Measurements from ENCODE around the gene EMB.
"Not testable (repeated sequence)": the region's sequence is repeated elsewhere in the genome, so short reads cannot be mapped to it uniquely, and the experiment has no call there.

EMB gene

GRCh38 chr5:50421184-50421950 is 19.7 kb downstream of the EMB start:
- DNase-seq = not testable (repeated sequence)

GRCh38 chr5:50420343-50420935 is 20.6 kb downstream of the EMB start:
- DNase-seq = no peak

DNA sequence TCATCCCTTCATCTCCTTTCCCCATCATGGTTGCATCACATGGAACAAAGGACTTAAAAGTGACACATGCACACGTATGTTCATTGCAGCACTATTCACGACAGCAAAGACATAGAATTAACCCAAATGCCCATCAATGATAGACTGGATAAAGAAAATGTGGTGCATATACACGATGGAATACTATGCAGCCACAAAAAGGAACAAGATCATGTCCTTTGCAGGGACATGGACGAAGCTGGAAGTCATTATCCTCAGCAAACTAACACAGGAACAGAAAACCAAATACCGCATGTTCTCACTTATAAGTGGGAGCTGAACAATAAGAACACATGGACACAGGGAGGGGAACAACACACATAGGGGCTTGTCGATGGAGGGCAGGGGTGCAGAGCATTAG is 21.4 kb downstream of the EMB start:
- DNase-seq = not testable (repeated sequence)

- not testable (repeated sequence) for DNase-seq
Measured at GRCh38 chr5:50416637-50417036, 24.5 kb downstream of the EMB start.

DNA sequence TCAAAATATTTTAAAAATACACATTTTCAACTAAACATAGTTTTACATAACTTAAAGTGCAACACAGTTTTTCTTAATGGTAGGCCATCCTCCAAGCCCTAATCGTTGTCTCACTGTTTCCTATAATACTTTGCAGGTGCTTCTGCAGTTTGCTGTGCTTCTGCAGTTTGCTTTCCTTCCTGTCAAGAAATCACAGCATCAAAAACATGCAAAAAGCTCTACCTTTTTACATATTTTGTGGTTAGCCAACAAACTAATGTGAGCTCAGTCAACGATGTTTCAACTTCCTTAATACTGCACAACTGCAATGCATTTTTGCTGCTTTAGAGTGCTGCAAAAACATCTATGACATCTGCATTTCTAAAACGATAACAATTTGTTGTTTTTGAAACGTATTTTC is 25.2 kb downstream of the EMB start:
- no peak for DNase-seq

- not testable (repeated sequence) for DNase-seq
Measured at GRCh38 chr5:50410932-50411331, 30.2 kb downstream of the EMB start.

DNA sequence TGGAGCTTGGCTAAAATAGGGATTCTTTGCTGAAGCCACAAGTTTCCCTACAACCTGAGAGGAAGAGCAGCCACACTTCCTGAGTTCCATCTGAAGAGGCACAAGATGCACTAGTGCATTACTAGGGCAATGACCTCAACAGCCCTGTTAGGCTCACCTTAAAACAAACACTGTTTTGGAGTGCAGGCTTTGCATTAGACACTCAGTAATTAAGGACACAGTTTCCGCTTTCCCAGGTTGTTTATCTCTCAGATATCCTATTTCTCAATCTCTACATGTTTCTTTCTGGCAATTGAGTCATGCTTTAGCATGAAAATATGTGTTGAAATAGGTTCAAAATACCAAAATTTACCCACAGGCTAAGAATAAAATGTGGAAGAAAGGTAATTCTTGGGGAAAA is 34.2 kb downstream of the EMB start:
- DNase-seq = no peak

DNA sequence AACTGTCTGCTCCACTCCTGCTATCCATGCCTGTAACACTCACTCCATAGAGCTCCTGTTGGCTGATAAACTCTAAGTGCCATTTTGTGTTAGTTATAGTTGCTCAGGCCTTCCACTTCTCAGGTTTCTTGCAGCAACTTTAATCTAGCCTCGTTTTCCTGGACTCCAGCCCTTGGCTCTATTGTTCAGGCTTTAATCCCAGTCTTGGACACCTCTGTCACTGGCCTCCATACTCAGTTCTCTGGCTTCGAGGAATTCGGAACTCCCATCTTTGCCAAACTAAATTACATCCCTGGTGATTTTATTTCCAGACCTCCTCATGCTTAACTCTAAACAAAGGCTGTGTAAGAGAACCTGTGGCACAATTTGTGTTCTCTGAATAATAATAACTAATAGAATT is 39.8 kb downstream of the EMB start:
- DNase-seq = no peak

- DNase-seq = not testable (repeated sequence)
Measured at GRCh38 chr5:50393925-50394609, 47.0 kb downstream of the EMB start.

DNA sequence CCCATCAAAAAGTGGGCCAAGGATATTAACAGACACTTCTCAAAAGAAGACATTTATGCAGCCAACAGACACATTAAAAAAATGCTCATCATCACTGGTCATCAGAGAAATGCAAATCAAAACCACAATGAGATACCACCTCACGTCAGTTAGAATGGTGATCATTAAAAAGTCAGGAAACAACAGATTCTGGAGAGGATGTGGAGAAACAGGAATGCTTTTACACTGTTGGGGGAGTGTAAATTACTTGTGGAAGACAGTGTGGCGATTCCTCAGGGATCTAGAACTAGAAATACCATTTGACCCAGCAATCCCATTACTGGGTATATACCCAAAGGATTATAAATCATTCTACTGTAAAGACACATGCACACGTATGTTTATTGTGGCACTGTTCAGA is 48.8 kb downstream of the EMB start:
- not testable (repeated sequence) for DNase-seq

DNA sequence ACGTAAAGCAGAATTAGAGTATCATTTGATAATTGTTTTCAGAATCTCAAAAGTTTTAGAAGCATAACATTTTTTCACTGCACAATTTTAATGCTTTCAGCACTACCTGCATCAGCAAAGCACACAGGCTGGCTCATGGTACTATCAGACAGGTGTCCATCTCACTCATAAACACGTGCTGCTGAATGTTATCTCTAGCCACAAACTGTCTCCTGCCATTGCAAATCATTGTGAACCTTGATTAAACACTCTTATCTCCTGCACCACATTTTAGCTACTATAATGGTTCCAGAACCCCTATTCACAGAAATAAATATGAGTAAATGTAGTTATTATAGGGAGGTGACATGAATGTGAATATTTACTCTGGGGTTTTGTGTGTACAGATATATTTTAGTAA is 56.7 kb downstream of the EMB start:
- not testable (repeated sequence) for DNase-seq

- not testable (repeated sequence) for DNase-seq
Measured at GRCh38 chr5:50376696-50377095, 64.4 kb downstream of the EMB start.

GRCh38 chr5:50369287-50370033 is 71.6 kb downstream of the EMB start:
- DNase-seq = not testable (repeated sequence)

- no peak for DNase-seq
Measured at GRCh38 chr5:50365426-50366251, 75.4 kb downstream of the EMB start.

GRCh38 chr5:50364535-50365309 is 76.4 kb downstream of the EMB start:
- not testable (repeated sequence) for DNase-seq

- no peak for DNase-seq
Measured at GRCh38 chr5:50359187-50359586, 81.9 kb downstream of the EMB start.

GRCh38 chr5:50352382-50352781 is 88.7 kb downstream of the EMB start:
- no peak for DNase-seq
